DMS 273 (cell line): ENCODE measurements around the gene ERAP2.
A peak's percentile ranks its signal among the peaks of the same experiment; 100 is the strongest.

Experiments
- DNase-seq: peaks from one replicate; lab custom pipeline; 2025; ENCODE audit not compliant: unreplicated experiment; lab: John Stamatoyannopoulos, UW

ERAP2 gene

GRCh38 chr5:96961053-96961452 lies 84.8 kb downstream of the ERAP2 start:
- no peak for DNase-seq

- DNase-seq: peak; percentile 22
Measured at GRCh38 chr5:96962540-96962991, 86.3 kb downstream of the ERAP2 start.

- DNase-seq: peak; percentile 94
Measured at GRCh38 chr5:96963267-96963666, 87.0 kb downstream of the ERAP2 start.

GRCh38 chr5:96966801-96967200 lies 90.5 kb downstream of the ERAP2 start:
- DNase-seq: no peak

- peak; percentile 15 for DNase-seq
Measured at GRCh38 chr5:96967400-96967799, 91.1 kb downstream of the ERAP2 start.

- DNase-seq: peak; percentile 67
Measured at GRCh38 chr5:96968074-96968473, 91.8 kb downstream of the ERAP2 start.

GRCh38 chr5:96968614-96969013 lies 92.3 kb downstream of the ERAP2 start:
- DNase-seq: peak; percentile 74
